SK-MEL-5 (cell line): ENCODE measurements around the gene SMIM17. TPM values are rescaled to one million over a fixed set of nuclear protein-coding genes. Genes with fewer than 3 reads are reported as not detected.

ENCODE experiments used
- DNase-seq: peaks from one replicate; pipeline ENCODE4 v3.0.0-alpha.2; 2016; ENCODE audit warnings: low read depth, low spot score
- in situ Hi-C: cut with HindIII; loops from 2 replicates; pipeline ENCODE4 v1.10.0; 2016; ENCODE audit warnings: low sequenced_read_pairs, high pct_unique_total_duplicates, low pct_unique_long_range_greater_than_20kb
- total RNA-seq: library from RNA; depleted of rRNA; stranded (reverse); fragments of >200 nt; shearing (Covaris generic); gene quantifications from 2 replicates; pipeline ENCODE4 v1.2.3, GENCODE V29; 2014; rRNA removed

The SMIM17 gene
- total RNA-seq, 1 experiment from 2014 or later, result not detected

DNA sequence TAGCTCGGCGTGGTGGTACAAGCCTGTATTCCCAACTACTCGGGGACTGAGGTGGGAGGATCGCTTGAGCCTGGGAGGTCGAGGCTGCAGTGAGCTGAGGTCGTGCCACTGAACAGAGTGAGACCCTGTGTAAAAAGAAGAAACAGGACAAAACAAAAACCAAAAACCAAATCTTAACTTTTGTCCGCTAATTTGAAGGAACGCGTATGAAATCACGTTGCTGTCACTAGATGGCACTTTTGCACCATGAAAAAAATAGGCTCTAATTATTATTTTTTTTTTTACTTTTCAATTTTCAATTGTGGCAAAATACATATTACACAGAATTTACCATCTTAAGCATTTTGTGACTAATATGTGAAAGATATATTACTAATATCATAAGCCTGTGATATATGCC is 46.2 kb downstream of the SMIM17 start:
- DNase-seq, result no peak
- in situ Hi-C loops, result no loop called here

DNA sequence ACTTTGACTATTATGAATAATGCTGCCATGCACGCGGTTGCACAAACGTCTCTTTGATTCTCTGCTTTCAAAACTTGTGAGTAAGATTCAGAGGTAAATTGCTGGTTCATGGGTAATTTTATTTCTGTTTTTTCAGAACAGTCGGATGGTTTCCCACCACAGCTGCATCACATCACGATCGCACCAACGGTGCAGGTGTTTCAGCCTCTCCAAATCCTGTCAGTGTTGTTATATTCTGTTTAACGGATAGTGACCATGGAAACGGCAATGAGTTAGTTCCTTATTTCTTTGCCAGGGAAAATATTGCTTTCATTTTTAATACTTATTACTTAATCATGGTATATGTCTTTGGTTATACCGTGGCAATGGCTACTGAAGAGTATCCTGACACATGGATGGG is 47.7 kb downstream of the SMIM17 start:
- in situ Hi-C loops, result no loop called here
- no peak for DNase-seq

DNA sequence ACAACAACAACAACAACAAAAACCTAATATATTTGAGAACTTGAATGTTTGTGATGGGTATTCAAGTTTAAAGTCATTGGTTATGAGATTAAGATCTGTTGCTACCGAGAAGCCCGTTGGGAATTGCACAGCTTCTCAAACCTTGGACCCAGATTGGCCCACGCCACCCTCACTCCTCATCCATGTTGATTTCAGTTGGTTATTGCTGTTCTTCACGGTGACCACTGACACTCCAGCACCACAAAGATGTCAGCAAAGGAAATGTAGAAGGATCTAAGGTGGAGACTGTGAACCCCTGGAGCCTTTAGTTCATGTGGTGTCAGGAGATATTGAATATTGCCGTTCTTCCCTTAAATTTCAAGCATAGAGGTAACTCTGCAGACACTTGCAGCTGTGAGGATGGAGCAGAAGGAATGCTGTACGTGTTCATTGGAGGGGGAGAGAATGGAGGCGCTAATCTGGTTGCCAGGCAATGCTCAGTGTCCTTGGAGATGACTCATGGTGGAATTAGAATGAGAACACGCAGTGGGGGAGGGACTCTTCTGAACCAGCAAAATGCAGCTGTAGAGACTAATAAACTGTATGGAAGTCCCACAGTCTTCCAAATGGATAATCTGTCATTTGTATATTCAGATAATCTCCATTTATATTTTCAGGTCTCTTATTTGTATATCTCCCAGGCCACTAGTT is 49.4 kb downstream of the SMIM17 start:
- no peak for DNase-seq
- in situ Hi-C loops, result no loop called here

DNA sequence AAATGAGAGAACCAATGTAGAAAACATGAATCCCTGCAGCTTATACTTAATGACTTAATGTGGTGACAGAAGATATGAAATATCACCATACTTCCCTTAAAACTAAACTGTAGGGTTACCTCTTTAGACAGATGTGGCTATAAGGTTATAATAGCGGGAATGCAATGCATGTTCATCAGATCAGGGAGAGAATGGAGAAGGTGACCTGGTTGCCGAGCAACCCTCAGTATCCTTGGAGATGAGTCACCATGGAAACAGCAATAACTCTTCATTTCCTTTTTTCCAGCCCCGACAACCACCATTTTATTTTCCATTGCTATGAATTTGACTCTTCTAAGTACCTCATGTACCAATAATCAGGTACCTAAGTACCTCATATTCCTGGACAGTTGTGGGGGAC is 56.6 kb downstream of the SMIM17 start:
- DNase-seq, result no peak
- in situ Hi-C loops, result no loop called here

DNA sequence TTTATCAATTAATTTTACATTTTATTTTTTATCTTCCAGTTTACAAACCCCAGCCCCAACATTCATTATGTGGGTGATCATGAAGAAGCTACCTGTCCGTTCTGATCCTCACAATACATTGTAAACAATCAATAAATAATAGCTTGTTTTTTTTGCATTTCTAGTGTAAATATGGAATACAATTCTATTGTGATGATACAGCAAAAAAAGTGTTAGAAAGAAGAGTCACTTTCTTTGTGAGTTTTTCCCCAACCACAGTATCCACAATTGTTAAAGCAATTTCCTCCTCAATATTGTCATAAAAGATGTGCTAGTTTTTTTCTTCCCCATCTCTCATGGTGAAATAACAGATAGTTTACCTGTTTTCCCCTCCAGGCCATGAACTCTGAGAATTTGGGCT is 58.9 kb downstream of the SMIM17 start:
- in situ Hi-C loops, result no loop called here
- DNase-seq, result no peak

DNA sequence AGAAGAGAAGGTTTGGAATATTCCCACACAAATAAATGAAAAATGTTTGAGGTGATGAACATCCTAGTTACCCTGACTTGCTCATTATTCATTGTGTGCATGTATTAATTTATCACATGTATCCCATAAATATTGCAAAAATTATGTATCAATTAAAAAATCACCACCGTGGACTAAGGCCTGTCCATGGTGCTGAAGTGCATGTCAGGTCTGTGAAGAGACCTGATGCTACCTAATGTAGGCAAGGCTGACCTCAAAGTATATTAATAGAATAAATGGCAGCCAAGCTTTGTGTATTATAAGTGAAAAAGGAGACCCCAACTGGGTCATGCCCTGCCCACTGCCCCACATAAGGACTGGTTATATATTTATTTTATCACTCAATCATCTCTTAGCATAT is 63.0 kb downstream of the SMIM17 start:
- DNase-seq, result no peak

More for the DNA sequence above, 63.0 kb downstream of the SMIM17 start:
- in situ Hi-C loops, result no loop called here

Other genes with a start within 250 kb of the SMIM17 start
- 0.77 and 1.6 TPM in 2 replicates for gene ZNF582, start 249.6 kb upstream of the SMIM17 start, total RNA-seq
- gene ZNF583, start 238.8 kb upstream of the SMIM17 start, total RNA-seq, result 1.2 and 2.3 TPM in 2 replicates
- 2.5 and 4.1 TPM in 2 replicates for gene ZNF667, start 165.8 kb upstream of the SMIM17 start, total RNA-seq
- 0.88 and 1.0 TPM in 2 replicates for gene ZNF471, start 135.3 kb upstream of the SMIM17 start, total RNA-seq
- gene ZFP28, start 104.2 kb upstream of the SMIM17 start, total RNA-seq, result 2.7 and 2.8 TPM in 2 replicates
- 3.4 and 4.4 TPM in 2 replicates for gene ZNF470, start 75.7 kb upstream of the SMIM17 start, total RNA-seq
- 5.8 and 8.8 TPM in 2 replicates for gene ZNF71, start 47.9 kb upstream of the SMIM17 start, total RNA-seq
- gene ZNF835, start 28.6 kb downstream of the SMIM17 start, total RNA-seq, result 0.08 TPM in 1 of 2 replicates, not detected in the other
- under 0.01 and 0.03 TPM in 2 replicates for gene PEG3, start 197.6 kb downstream of the SMIM17 start, total RNA-seq
- not detected in 2 replicates for gene ZIM2, start 197.6 kb downstream of the SMIM17 start, total RNA-seq